ENCODE results near the gene OAS2. TPM values are rescaled to one million over a fixed set of nuclear protein-coding genes. Genes with fewer than 3 reads are reported as not detected.

The OAS2 gene
- total and polyA plus RNA-seq, 7 experiments from 2014 or later = 29.9 to 238 (median 63.6) TPM

GRCh38 chr12:113019025-113019424 is 40.7 kb downstream of the OAS2 start:
- H3K27ac Mint-ChIP-seq = no peak overlapping the region
- ATAC-seq = no peak
- CTCF ChIA-PET = no interaction called here
- no peak overlapping the region for H3K27ac ChIP-seq (ENCODE audit: low read depth, low read length)
- peaks cover 0 to 2% (median 0%) of the 10 kb centered on the region in 11 donors for H3K9me3 Mint-ChIP-seq
- intact Hi-C loops (cut with micrococcal nuclease) = no loop called here
- peaks cover 0 to 10% (median 4%) of the 10 kb centered on the region in 5 donors for H3K27me3 Mint-ChIP-seq
- H3K9me3 ChIP-seq (ENCODE audit: control insufficient read depth in 2 of 3, low read length in 3 of 3) = no peaks in the 10 kb centered on the region
- no peak overlapping the region for H3K4me3 Mint-ChIP-seq
- H3K4me3 ChIP-seq (ENCODE audit: low read length) = no peak overlapping the region
- POLR2A ChIA-PET = no interaction called here
- DNase-seq = no peak
- H3K4me1 ChIP-seq (ENCODE audit: control insufficient read depth in 2 of 2, insufficient read depth in 2 of 2, low read length in 2 of 2) = no peaks in the 10 kb centered on the region
- H3K36me3 Mint-ChIP-seq = no peaks in the 10 kb centered on the region
- H3K36me3 ChIP-seq (ENCODE audit: control insufficient read depth in 2 of 3, insufficient read depth in 3 of 3, low read length in 3 of 3) = no peaks in the 10 kb centered on the region
- no peaks in the 10 kb centered on the region for H3K27me3 ChIP-seq (ENCODE audit: control insufficient read depth in 2 of 2, insufficient read depth in 2 of 2, low read length in 2 of 2)
- H3K4me1 Mint-ChIP-seq = peaks cover 0 to 13% (median 0%) of the 10 kb centered on the region in 7 donors

- no peak for ATAC-seq
- peaks cover 0 to 7% (median 0%) of the 10 kb centered on the region in 7 donors for H3K4me1 Mint-ChIP-seq
- H3K4me3 ChIP-seq (ENCODE audit: low read length) = no peak overlapping the region
- H3K36me3 ChIP-seq (ENCODE audit: control insufficient read depth in 2 of 3, insufficient read depth in 3 of 3, low read length in 3 of 3) = no peaks in the 10 kb centered on the region
- ChIA-PET CTCF (no interaction called here), POLR2A (no interaction called here)
- no peaks in the 10 kb centered on the region for H3K36me3 Mint-ChIP-seq
- H3K4me1 ChIP-seq (ENCODE audit: control insufficient read depth in 2 of 2, insufficient read depth in 2 of 2, low read length in 2 of 2) = no peaks in the 10 kb centered on the region
- DNase-seq = no peak
- H3K27me3 ChIP-seq (ENCODE audit: control insufficient read depth in 2 of 2, insufficient read depth in 2 of 2, low read length in 2 of 2) = no peaks in the 10 kb centered on the region
- H3K27ac ChIP-seq (ENCODE audit: low read depth, low read length) = no peak overlapping the region
- H3K9me3 ChIP-seq (ENCODE audit: control insufficient read depth in 2 of 3, low read length in 3 of 3) = no peaks in the 10 kb centered on the region
- no peak overlapping the region for H3K27ac Mint-ChIP-seq
- no peak overlapping the region for H3K4me3 Mint-ChIP-seq
- peaks cover 0 to 15% (median 4%) of the 10 kb centered on the region in 5 donors for H3K27me3 Mint-ChIP-seq
- H3K9me3 Mint-ChIP-seq = peaks cover 0 to 3% (median 0%) of the 10 kb centered on the region in 11 donors
- intact Hi-C loops (cut with micrococcal nuclease) = no loop called here
Measured at GRCh38 chr12:113021500-113021899, 43.2 kb downstream of the OAS2 start.

DNA sequence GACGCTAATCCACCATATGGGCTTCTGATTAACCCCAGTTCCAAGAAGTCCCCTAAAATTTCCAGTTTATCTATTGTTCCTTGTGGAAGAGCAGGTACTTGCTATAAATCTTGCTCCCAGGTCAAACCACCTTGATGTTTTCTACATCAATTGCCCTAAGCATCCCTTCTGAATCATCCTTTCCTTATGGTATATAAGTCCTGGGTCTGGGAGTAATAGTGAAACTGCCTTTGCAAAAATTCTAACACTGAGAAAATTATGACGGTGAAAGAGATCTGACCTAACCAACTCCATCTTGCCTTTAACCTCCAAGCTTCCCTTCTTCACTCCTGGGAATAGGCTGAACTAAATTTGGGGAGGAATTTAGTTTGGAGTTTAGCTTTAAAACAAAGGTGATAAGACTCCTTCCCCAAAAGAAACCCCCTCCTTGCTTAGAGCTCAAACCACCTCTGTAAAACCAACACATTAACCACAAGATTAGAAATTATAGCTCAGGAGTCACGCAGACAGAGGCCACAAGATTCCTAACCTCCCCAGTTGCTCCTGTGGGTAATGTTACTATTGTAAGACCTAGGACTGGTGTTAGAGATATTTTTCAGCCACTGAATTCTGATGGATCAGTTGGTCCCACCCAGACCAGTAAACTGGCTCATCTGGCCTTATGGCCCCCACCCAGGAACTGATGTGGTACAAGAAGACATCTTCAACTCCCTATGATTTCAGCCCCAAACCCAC is 44.4 kb downstream of the OAS2 start:
- Histone ChIP-seq H3K4me3 (ENCODE audit: low read length) (no peak overlapping the region), H3K27me3 (ENCODE audit: control insufficient read depth in 2 of 2, insufficient read depth in 2 of 2, low read length in 2 of 2) (no peaks in the 10 kb centered on the region), H3K27ac (ENCODE audit: low read depth, low read length) (no peak overlapping the region), H3K9me3 (ENCODE audit: control insufficient read depth in 2 of 3, low read length in 3 of 3) (no peaks in the 10 kb centered on the region), H3K4me1 (ENCODE audit: control insufficient read depth in 2 of 2, insufficient read depth in 2 of 2, low read length in 2 of 2) (no peaks in the 10 kb centered on the region), H3K36me3 (ENCODE audit: control insufficient read depth in 2 of 3, insufficient read depth in 3 of 3, low read length in 3 of 3) (no peaks in the 10 kb centered on the region)
- peaks cover 0 to 17% (median 4%) of the 10 kb centered on the region in 5 donors for H3K27me3 Mint-ChIP-seq
- peaks cover 0 to 7% (median 0%) of the 10 kb centered on the region in 7 donors for H3K4me1 Mint-ChIP-seq
- ChIA-PET POLR2A (no interaction called here), CTCF (interaction anchor here (0.7 kb wide), 1 partner anchor 354 kb away, joined by 3 read pairs; no protein-coding TSS in a partner anchor)
- DNase-seq = no peak
- ATAC-seq = no peak
- H3K4me3 Mint-ChIP-seq = no peak overlapping the region
- no peaks in the 10 kb centered on the region for H3K36me3 Mint-ChIP-seq
- H3K27ac Mint-ChIP-seq = no peak overlapping the region
- intact Hi-C loops (cut with micrococcal nuclease) = no loop called here
- peaks cover 0 to 3% (median 0%) of the 10 kb centered on the region in 11 donors for H3K9me3 Mint-ChIP-seq

DNA sequence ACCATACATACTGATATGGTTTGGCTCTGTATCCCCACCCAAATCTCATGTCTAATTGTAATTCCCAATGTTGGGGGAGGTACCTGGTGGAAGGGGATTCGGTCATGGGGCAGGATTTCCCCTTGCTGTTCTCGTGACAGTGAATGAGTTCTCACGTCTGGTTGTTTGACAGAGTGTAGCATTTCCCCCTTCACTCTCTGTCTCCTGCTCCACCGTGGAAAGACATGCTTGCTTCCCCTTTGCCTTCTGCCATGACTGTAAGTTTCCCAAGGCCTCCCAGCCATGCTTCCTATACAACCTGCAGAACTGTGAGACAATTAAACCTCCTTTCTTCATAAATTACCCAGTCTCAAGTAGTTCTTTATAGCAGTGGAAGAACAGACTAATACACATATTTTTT is 49.4 kb downstream of the OAS2 start:
- ATAC-seq = no peak
- Mint-ChIP-seq H3K27ac (peak overlapping the region in 1 of 9 donors; percentile 8), H3K9me3 (peaks cover 0 to 3% (median 0%) of the 10 kb centered on the region in 11 donors), H3K4me3 (no peak overlapping the region), H3K4me1 (peaks cover 0 to 8% (median 3%) of the 10 kb centered on the region in 7 donors), H3K36me3 (no peaks in the 10 kb centered on the region), H3K27me3 (peaks cover 0 to 16% (median 3%) of the 10 kb centered on the region in 5 donors)
- Histone ChIP-seq H3K27ac (ENCODE audit: low read depth, low read length) (no peak overlapping the region), H3K4me1 (ENCODE audit: control insufficient read depth in 2 of 2, insufficient read depth in 2 of 2, low read length in 2 of 2) (no peaks in the 10 kb centered on the region), H3K9me3 (ENCODE audit: control insufficient read depth in 2 of 3, low read length in 3 of 3) (no peaks in the 10 kb centered on the region), H3K27me3 (ENCODE audit: control insufficient read depth in 2 of 2, insufficient read depth in 2 of 2, low read length in 2 of 2) (no peaks in the 10 kb centered on the region), H3K4me3 (ENCODE audit: low read length) (no peak overlapping the region), H3K36me3 (ENCODE audit: control insufficient read depth in 2 of 3, insufficient read depth in 3 of 3, low read length in 3 of 3) (no peaks in the 10 kb centered on the region)
- CTCF ChIA-PET = no interaction called here
- POLR2A ChIA-PET = no interaction called here
- DNase-seq = no peak
- intact Hi-C loops (cut with micrococcal nuclease) = no loop called here

DNA sequence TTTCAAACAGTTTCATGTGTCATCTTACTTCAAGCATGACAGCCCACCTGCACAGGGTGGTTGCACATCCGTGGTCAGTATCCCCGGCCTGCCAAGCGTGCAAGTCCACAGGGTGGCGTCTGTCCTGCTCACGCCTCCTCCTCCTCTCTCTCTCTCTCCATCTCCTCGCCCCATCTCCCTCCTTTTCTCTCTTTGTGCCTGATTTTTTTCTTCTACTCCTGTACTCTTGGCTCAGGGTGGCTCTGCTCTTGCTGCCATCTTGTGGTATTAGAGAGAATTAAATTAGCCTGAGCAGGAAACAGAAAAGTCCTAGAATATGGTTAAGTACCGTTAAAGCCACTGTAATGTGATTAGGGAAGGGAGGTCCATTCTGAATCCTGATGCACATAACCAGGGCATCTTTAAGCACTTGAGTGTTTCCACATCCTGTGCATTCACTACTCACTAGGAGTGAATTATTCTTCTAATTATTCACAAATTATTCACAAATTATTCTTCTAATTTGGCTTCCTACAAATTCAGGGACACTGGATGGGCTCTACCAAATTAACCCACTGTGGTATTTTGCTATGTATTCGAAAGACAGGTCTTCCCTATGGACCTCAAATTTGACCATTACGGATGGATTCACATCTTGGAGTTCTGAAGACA is 52.7 kb downstream of the OAS2 start:
- no peaks in the 10 kb centered on the region for H3K4me1 ChIP-seq (ENCODE audit: control insufficient read depth in 2 of 2, insufficient read depth in 2 of 2, low read length in 2 of 2)
- no peaks in the 10 kb centered on the region for H3K9me3 Mint-ChIP-seq
- intact Hi-C loops (cut with micrococcal nuclease) = loop anchor here in 1 of 2 donors (1.0 kb wide), 2 partner anchors 38 to 131 kb away; no protein-coding TSS in a partner anchor
- H3K36me3 ChIP-seq (ENCODE audit: control insufficient read depth in 2 of 3, insufficient read depth in 3 of 3, low read length in 3 of 3) = no peaks in the 10 kb centered on the region
- peak overlapping the region in 1 of 9 donors; percentile 28 for H3K27ac Mint-ChIP-seq
- H3K4me3 ChIP-seq (ENCODE audit: low read length) = no peak overlapping the region
- peaks cover 0 to 24% (median 0%) of the 10 kb centered on the region in 5 donors for H3K27me3 Mint-ChIP-seq
- H3K27me3 ChIP-seq (ENCODE audit: control insufficient read depth in 2 of 2, insufficient read depth in 2 of 2, low read length in 2 of 2) = no peaks in the 10 kb centered on the region
- peak in 4 of 9 donors; percentile 12 to 30 (median 14) for DNase-seq
- ChIA-PET POLR2A (no interaction called here), CTCF (interaction anchor here (0.8 to 1.7 kb wide), 3 partner anchors 39 to 426 kb away, joined by 3 to 8 read pairs (median 6); no protein-coding TSS in a partner anchor)
- no peaks in the 10 kb centered on the region for H3K9me3 ChIP-seq (ENCODE audit: control insufficient read depth in 2 of 3, low read length in 3 of 3)
- H3K4me3 Mint-ChIP-seq = no peak overlapping the region
- H3K27ac ChIP-seq (ENCODE audit: low read depth, low read length) = no peak overlapping the region
- H3K36me3 Mint-ChIP-seq = no peaks in the 10 kb centered on the region
- H3K4me1 Mint-ChIP-seq = peaks cover 0 to 8% (median 3%) of the 10 kb centered on the region in 7 donors
- peak; percentile 63 for ATAC-seq

DNA sequence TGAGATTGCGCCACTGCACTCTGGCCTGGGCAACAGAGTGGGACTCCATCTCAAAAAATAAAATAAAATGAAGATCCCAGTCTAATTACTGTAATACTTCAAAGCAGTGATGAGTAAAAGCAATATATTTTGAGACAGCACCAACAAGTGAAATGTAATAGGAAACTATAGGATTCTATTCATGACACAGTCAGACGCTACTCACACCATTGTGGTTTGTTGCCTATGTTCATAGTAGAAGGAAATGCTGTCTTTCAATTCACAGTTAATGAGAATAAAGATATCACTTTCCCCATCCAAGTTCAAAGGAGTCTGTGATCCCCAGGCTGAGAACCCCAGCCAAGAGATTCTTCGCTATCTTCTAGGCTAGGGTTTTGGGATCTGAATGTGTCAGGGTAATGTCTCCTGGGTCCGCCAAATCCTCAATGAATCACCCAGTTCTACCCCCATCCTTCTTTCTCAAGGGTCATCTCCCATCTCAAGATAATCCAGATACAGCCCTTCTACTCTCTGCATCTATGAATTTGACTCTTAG is 61.7 kb downstream of the OAS2 start:
- DNase-seq (no peak), ATAC-seq (no peak)
- H3K9me3 Mint-ChIP-seq = no peaks in the 10 kb centered on the region
- H3K27ac Mint-ChIP-seq = no peak overlapping the region
- no peaks in the 10 kb centered on the region for H3K27me3 ChIP-seq (ENCODE audit: control insufficient read depth in 2 of 2, insufficient read depth in 2 of 2, low read length in 2 of 2)
- H3K4me1 Mint-ChIP-seq = no peaks in the 10 kb centered on the region
- peaks cover 0 to 8% (median 0%) of the 10 kb centered on the region in 5 donors for H3K27me3 Mint-ChIP-seq
- H3K9me3 ChIP-seq (ENCODE audit: control insufficient read depth in 2 of 3, low read length in 3 of 3) = no peaks in the 10 kb centered on the region
- H3K36me3 ChIP-seq (ENCODE audit: control insufficient read depth in 2 of 3, insufficient read depth in 3 of 3, low read length in 3 of 3) = no peaks in the 10 kb centered on the region
- H3K4me3 ChIP-seq (ENCODE audit: low read length) = no peak overlapping the region
- H3K4me1 ChIP-seq (ENCODE audit: control insufficient read depth in 2 of 2, insufficient read depth in 2 of 2, low read length in 2 of 2) = no peaks in the 10 kb centered on the region
- ChIA-PET POLR2A (no interaction called here), CTCF (no interaction called here)
- no peaks in the 10 kb centered on the region for H3K36me3 Mint-ChIP-seq
- intact Hi-C loops (cut with micrococcal nuclease) = loop anchor here in 1 of 2 donors (10.0 kb wide), 1 partner anchor 385 kb away; the partner anchor contains the start of gene SDSL
- no peak overlapping the region for H3K4me3 Mint-ChIP-seq
- no peak overlapping the region for H3K27ac ChIP-seq (ENCODE audit: low read depth, low read length)
